ENCODE data around the gene SOX2.

SOX2 gene

DNA sequence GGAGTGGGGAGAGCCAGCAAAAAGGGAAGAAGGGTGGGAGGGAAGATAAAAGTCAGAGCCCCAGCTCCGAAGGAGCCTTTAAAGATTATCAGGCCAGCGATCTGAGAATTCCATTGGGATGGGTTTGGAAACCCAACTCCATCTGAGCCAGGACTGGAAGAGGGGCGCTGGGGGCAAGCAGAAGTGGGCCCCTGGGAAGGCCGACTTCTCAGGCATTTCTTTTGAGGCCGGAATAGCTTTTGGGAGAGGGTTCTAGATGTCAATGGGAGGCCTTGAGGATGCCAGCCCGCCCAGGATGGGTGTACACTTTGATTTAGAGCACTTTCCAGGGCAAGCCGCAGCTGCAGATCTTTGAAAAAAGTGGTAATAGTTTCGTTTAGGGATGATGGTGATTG, 6.6 kb upstream of the SOX2 start:
- DNase-seq, result no peak

DNA sequence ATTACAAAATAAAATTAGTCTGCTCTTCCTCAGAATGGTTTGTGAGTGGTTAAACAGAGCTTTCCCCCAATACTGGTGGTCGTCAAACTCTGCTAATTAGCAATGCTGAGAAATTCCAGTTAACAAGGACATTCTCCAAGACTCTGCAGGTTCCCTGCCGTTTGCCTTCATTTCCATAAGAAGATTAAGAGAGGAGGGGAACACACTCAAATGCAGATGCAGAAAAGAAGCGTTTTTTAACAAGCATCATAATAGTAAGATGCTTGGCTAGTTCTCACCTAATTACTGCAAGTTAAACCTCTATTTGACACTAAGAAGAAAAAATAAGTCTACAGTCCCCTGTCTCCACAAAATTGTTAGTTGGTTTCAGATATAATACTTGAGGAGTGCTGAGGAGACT, 3.7 kb upstream of the SOX2 start:
- DNase-seq, result no peak

DNA sequence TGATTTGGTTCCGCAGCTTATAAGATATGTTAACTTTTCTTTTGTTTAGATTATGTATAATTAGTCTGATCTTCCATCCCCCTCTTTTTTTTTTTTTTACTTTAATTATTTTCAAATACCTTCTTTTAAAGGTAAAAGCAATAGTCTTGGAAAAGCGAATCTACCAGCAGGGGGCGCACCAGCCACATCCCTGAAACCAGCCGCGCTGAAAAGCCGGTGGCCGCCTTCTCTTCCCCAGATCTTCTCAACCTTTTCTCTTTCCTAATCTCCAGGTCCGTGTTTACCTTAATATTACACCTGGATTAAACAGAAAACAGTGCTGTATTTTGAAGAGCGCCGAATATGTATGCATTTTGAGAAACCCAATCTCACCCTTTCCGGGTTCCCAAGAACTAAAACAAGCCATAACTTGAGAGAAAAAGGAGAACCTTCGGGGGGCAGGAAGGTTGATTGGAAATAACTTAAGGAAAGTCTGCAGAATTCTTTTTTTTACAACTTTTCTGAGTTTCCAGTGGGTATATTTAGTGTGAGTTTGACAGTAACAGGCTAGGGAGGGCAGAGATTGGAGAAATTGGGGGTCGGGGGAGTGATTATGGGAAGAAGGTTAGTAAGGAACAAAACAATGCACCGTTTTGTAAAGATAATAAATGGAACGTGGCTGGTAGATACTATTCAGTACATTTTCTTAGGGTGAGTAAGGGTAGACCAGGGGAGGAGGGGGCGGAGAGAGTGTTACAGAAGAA, 2.0 kb upstream of the SOX2 start:
- DNase-seq, result peak; percentile 86

DNA sequence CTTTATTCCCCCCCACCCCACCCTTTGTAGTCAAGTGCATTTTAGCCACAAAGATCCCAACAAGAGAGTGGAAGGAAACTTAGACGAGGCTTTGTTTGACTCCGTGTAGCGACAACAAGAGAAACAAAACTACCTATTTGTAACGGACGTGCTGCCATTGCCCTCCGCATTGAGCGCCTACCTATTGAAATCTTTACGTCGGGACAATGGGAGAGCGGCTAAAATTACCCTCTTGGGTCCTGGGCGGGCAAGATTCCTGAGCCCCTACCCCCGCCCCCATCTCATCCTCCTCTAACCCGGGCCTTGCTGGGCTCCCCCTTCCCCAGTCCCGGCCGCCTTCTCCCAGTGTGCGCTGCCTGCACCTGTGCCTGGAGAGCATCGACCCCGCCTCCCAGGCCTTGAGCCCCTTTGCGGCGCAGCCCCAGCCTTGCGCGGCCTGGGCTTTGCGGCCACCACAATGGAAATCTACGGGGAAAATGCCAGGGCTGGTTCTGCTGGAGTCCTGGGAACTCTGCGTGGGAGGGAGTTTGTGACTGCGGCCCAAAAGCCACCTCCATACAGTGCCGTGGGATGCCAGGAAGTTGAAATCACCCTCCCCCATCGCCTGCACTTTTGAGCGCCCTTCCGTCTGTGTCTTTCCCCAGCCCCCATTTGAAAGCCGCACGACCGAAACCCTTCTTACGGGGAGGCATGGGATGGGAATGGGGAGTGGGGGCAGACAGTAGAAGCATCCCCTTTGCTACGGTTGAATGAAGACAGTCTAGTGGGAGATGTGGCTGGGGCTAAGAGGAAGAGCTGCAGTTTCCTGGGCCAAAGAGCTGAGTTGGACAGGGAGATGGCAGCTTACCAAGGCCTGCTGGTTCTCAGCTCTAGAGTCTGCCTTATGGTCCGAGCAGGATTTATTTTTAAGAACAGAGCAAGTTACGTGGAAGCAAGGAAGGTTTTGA, 1.1 kb upstream of the SOX2 start:
- DNase-seq, result no peak

DNA sequence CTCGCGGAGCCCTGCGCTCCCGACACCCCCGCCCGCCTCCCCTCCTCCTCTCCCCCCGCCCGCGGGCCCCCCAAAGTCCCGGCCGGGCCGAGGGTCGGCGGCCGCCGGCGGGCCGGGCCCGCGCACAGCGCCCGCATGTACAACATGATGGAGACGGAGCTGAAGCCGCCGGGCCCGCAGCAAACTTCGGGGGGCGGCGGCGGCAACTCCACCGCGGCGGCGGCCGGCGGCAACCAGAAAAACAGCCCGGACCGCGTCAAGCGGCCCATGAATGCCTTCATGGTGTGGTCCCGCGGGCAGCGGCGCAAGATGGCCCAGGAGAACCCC, 464 bp downstream of the SOX2 start:
- DNase-seq, result no peak

DNA sequence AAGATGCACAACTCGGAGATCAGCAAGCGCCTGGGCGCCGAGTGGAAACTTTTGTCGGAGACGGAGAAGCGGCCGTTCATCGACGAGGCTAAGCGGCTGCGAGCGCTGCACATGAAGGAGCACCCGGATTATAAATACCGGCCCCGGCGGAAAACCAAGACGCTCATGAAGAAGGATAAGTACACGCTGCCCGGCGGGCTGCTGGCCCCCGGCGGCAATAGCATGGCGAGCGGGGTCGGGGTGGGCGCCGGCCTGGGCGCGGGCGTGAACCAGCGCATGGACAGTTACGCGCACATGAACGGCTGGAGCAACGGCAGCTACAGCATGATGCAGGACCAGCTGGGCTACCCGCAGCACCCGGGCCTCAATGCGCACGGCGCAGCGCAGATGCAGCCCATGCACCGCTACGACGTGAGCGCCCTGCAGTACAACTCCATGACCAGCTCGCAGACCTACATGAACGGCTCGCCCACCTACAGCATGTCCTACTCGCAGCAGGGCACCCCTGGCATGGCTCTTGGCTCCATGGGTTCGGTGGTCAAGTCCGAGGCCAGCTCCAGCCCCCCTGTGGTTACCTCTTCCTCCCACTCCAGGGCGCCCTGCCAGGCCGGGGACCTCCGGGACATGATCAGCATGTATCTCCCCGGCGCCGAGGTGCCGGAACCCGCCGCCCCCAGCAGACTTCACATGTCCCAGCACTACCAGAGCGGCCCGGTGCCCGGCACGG, 991 bp downstream of the SOX2 start:
- DNase-seq, result peak; percentile 51

DNA sequence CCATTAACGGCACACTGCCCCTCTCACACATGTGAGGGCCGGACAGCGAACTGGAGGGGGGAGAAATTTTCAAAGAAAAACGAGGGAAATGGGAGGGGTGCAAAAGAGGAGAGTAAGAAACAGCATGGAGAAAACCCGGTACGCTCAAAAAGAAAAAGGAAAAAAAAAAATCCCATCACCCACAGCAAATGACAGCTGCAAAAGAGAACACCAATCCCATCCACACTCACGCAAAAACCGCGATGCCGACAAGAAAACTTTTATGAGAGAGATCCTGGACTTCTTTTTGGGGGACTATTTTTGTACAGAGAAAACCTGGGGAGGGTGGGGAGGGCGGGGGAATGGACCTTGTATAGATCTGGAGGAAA, 1.5 kb downstream of the SOX2 start:
- DNase-seq, result peak; percentile 47

DNA sequence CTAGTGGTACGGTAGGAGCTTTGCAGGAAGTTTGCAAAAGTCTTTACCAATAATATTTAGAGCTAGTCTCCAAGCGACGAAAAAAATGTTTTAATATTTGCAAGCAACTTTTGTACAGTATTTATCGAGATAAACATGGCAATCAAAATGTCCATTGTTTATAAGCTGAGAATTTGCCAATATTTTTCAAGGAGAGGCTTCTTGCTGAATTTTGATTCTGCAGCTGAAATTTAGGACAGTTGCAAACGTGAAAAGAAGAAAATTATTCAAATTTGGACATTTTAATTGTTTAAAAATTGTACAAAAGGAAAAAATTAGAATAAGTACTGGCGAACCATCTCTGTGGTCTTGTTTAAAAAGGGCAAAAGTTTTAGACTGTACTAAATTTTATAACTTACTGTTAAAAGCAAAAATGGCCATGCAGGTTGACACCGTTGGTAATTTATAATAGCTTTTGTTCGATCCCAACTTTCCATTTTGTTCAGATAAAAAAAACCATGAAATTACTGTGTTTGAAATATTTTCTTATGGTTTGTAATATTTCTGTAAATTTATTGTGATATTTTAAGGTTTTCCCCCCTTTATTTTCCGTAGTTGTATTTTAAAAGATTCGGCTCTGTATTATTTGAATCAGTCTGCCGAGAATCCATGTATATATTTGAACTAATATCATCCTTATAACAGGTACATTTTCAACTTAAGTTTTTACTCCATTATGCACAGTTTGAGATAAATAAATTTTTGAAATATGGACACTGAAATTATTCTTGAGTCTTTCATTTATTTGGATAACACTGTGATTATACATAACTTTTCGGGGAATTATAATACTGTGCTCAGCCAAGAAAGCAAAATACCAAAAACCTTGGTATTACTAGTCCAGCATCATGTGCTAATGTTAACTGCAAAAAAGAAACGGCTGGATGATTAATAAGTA, 2.2 kb downstream of the SOX2 start:
- DNase-seq, result peak; percentile 47

DNA sequence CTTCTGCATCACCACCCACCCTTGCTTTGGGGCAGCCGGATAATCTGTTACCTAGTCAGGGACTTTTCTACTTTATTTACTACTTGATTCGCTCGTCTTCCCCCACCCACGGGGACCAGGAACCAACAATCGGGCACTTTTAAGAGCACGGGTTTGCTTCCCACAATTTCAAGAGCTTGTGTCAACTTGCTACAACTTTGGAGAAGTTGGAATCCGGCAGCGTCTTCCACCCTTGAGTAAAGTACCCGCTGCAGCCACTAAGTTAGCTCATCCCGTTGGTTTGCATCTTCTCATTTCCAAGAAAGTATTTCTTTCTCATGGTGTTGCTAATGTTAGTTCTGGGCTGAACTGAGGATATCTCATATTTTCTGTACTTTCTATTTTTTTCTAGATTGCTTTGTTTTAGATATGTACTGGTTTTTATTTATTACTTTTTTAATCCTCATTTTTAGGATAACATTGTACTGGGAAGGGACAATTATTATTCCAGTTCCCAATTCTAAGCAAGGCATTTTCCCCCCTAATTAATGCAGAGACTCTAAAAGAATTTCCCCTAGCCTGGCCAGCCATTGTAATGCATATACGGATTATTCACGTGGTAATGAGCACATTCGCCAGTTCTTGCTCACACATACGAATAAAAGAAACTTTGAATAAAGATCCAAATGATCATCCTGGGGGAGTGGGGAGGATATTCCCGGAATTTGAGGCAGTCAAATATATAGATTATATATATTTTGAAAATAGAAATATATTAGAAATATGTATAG, 4.0 kb downstream of the SOX2 start:
- DNase-seq, result peak; percentile 15

DNA sequence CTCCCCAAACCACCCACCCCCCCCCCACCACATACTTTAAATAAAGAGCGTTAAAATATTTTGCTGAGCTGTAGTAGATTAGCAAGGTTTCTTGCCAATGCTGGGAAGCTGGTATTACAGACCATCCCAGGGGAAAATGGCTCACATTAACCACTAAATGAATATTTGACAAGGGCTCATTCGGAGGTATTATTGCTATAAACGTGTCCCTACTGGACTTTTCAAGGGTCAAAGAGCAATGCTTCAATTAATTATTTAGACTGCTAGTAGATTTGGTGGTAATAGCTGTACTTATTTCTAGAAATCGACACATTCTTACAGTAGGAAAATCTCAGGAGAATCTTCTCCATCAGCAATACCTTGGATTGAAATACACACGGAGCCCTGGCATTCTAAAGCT, 5.2 kb downstream of the SOX2 start:
- DNase-seq, result no peak

DNA sequence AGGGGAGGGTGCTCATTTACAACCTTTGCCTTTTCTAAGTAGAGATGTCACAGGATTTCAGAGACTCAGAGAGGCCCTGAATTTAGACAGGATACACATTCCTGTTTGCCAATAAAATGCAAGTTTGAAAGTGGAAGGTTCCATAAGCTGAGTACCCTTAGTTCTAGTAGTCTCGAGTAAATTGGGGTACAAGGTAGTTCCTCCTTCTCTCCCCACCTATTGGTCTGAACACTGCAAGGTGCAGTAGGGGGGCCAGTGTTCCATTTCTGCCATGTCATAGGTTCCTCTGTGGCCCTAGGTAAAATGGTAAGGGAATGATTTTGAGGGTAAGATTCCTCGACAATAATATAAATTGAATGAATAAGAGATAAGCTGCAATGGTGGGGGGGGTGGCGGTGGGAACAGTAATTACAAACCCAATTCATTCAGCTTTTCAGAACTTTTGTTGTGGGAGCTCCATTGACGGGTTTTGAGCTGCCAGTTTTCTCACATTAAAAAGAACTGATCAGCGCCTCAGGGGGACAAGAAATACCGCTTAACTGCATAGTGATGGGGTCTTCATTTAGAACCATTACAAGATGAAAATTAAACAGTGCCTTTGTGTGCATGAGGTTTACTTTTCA, 5.9 kb downstream of the SOX2 start:
- DNase-seq, result no peak

DNA sequence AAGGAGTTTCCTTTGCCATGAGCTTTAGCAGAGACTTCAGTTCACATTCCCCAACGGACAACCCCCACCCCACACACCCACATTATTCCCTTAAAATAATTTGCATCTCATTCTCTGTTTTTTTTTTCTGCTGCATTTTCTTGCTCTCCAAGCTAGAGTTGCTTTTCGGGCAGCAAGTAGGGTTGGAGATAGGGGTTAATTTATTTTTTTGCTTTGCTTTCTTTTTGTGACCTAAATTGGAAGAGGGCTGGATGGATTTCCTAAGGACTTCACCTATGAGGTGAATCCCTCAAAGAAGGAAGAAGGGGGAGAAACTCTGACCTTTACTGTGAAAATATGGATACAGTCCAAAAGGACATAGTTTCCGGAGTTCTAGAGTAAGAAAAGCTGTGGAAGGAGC, 6.6 kb downstream of the SOX2 start:
- no peak for DNase-seq

DNA sequence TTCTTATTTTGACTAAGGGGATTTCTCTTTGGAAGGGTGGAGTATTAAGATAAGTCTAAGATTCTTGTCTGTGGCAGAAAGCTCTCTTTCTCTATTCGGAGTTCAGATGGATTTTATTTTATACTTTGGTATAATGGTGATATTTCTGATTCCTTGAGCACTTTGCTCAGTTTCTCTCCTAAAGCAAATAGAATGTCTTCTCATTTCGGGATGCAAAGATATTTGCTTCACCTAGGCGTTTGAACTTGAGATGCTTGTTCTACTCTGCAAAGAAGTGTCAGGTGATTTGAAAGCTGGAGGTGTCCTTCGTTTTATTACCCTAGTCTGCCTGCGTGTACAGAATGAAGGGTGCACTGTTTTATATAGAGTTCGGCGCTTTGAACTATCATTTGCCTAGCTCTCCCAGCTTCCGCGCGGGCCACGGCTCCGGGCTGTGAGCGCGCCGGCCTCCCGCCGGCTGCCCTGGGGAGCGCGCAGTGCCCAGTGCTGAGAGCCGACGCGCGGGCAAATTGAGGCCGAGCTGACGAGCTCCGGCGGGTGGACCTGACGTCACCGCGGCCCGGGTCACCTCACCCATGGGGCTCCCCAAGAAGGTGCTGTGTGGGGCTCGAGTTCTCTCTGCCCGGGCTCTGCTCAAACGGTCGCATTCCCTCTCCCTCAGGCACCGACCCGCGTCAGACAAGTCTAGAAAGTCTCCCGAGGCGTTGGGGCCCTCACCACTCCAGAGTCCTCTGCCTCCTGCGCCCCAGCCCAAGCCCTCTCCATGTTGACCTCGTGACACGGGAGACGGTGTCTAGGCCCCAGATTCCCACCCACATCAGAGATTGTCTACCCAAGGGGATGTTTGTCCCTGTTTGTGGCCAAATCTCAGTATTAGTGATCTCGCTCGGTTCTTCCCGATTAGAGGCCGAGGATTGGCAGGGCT, 7.5 kb downstream of the SOX2 start:
- peak; percentile 56 for DNase-seq

DNA sequence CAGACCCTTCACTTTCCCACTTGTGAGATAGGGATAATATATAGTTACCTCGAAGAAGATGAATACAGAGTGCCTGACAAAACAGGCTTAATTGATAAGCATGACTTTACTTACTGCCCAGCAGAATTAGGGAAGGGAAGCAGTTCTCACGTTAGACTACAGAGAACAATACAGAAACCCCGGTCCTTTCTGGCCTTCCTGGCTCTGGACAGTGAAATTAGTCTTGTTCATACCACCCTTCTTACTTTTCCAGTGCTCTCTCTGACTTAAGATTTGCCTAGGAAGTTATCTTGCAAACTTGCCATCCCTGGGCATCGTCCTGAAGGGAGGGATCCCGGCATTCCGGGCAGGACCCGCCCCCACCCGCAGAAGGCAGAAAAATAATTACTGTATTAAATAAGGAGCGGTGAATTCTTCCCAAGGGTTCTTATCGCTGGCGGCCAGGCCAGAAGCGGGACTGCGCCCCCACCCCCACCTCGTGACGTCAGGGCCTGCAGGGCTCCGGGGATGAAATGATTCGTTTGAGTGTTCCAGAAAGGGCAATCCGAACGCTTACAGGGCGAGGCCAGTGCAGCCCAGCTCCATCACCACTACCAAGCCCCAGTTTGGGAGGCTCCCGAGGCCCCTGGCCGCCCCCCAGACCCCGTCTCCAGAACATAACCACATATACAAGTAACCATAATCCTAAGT, 8.4 kb downstream of the SOX2 start:
- no peak for DNase-seq

DNA sequence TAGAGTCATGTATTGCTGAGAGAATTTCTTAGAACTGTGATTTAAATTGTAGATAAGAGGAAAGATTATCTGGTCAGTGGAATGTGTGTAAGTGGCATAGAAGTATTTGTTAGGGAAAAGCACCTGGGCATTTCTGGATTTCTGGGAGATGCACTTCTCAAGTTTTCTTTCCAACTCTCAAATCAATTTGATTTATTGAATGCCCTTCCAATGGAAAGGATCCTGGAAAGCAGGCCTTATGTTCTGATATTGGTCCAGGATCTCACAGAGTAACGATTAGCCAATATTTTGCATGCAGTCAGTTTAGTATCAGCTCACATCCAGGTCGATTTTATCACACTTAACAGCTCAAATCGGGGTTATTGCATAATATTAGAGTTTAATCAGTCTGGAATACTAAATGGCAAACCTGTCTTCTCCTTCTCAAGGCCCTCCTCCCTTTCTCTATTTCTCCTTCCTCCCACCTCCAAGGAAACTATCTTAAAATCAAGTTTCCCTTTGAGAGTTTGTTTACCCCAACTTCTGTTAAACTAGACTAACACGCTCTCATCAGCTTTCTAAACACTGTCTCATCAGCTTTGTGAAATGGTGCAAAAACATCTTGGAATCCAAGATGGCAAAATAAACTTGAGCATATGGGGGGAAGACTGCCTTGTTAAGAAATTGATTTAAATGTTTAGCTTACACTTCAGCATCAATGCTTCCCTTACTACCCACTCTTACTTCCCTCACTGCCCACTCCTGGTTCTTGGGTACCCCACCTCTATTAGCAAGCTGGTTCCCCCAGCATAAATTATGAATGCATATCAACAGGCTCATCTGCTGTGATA, 9.5 kb downstream of the SOX2 start:
- no peak for DNase-seq

DNA sequence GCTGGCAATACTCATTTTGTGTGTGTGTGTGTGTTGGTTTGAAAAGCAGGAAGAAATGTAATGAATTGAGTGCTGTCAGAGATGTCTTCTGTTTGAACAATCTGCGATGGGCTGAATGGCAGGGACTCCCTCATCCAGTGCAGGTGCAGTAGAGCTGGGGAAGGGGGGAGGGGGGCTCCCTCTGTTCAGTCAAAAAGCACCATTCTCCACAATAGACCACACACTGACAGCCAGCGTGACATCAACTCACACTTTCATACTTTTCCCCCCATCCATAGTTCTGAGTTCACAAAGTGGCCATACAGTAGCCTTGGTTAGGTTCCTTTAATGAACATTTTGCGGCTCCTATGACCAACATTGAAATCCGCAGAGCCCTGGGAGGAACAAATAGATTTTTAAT, 10.4 kb downstream of the SOX2 start:
- DNase-seq, result no peak

DNA sequence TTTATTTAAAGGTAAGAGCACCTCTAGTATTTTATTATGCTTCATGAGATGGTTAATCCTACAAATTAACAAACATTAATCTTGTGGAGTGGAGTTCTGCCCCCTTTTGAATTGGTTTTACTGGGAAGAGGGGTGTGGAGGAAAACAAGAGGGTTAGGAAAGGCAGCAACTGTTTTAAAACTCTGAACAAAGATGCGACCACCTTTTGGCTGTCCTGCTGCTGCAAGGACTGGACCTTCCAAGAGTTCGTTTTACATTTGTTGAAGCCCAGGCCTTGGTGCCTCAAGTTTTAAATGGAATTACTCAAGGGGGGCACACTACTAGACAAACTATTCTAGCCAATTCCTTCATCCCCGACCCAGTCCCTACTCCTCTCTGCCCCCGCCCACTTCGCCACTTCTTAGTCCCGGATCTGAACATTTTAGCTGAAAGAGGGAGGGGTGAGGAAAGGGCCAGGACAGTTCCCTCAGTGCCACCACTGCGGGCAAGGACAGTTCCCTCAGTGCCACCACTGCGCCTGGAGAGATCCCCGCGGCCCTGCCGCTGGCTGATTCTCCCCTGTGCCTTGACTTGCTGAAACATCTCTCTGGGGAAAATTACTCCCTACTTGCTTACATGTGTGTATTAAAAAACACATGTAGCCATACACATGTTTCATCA, 11.2 kb downstream of the SOX2 start:
- DNase-seq, result no peak

DNA sequence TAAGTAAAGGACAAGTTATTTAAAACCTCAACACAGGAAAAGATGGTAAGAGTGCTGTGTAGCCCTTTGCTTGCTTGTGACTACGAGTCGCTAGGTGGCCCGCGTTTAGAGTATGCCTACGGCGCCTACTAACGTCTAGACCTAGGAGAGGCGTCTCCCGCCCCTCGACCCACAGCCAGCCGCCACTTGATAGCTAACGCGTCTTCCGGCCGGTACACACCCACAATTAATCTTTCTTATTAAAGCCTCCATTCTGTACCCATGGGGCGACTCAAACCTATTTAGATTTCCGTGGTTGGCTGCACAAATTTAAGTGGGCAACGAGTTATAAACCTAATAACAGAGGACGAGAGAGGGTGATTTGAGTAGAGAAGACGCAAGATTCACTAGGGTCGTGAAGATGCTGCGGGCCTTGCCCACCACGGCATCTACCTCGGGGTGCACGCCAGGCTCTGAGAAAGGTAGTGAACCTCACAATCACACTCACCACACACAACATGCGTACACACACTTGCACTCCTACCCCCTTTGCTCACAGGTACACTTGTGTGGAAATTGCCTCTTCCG, 12.0 kb downstream of the SOX2 start:
- DNase-seq, result no peak

Measured in NCI-H510A treated with DMSO at 0.1 percent for 48 hours (cell line).